ENCODE measurements around the gene PFAS.
"Not testable (repeated sequence)": the region's sequence is repeated elsewhere in the genome, so short reads cannot be mapped to it uniquely, and the experiment has no call there.

Gene PFAS

GRCh38 chr17:8248751-8249607 is at the start of gene PFAS:
PFAS (plus strand) TSS chr17:8249289; CDS start chr17:8253938, 4,649 bp downstream.
- DNase-seq: peak; percentile 89

DNA sequence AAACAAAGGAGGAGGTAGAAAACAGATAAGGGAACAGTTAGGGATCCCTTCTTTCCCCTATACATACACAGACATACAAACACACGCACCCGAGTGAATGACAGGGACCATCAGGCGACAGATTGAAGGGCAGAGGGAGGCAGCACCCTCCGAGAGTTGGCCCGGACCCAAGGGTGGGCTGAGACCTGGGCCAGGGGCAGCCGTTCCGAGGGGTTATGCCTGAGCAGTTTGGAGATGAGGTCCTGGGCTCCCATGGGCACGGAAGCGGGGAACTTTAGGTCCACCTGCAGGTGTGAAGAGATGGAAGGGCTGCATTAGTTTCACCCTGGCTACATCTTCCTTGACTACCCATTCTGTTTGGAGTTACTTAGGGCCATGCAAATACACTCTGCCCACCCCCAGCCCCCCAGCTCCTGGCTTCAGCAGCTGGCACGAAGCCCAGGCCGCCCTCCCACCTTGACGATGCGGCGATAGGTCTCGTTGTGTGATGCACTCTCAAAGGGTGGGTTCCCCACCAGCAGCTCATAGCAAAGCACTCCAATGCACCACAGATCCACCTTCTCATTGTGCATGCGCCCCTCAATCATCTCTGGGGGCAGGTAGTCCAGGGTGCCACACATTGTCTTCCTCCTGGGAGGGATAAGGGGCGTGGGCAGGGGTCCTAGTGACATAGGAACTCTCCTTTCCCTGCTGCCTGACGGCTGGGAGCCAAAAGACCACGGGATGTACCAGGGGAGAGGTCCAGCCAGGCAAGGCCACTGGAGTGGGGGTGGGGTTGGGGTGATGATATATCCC is 44.1 kb upstream of the PFAS start:
- no peak for DNase-seq

DNA sequence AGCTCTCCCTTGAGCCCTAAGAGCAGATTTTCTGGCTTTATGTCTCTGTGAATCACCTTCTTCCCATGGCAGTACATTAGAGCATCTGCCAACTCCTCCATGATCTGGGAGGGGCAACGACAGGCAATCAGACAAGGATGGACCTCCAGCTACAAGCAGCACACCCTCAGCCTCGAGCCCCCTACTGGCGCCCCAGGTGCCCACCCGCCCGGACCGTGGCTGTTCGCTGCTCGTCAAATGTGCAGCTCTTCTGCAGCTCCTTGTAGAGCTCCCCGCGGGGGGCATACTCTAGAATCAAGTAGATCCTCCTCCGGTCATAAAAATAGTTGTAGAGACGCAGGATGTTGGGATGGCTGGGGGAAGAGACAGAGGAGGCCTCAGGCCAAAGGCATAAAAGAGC is 42.6 kb upstream of the PFAS start:
- DNase-seq: no peak

DNA sequence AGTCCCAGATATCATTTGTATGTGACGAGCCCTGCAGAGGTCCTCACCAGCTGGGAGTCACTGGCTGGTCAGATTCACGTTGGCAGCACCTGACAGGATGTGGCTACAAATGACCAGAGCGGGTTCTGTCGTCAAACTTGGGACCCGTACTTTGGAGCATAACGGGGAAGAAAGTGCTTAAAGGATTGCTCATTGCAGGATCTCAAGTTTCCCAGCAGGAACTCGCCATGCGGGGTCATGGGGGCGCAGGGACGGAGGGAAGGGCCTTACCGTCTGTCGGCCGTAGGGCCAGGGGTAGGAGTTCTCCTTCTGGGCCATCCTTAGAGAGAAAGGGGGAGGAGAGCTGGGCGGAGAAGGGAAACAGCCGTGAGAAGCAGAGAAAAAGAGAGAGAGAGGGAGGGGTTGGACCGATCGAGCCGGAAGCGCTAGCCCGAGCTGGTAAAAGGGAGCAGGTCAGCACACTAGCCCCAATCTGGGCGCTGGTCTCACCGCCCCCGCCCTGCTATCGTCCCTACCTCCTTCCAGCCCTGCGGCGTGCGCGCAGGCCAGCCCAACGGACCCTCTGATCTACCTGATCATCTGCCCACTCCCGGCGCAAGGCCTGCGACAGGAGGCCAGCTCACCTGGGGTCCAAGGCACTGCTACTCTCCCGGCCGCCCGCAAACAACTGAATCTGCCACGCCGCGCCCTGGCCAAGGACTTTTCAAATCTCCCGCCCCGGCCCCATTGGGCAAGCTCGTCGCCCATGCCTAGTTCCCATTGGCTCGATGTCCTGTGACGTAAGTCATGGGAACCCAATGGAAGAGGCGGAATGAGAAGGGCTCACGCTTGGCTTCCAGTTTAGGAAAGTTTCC is 39.0 kb upstream of the PFAS start, which contains the start of gene AURKB:
Gene AURKB, minus strand, starts transcription at position 669 of the 854 bp plus-strand sequence. Its CDS starts 351 bp downstream, at position 318.
- DNase-seq: peak; percentile 94

GRCh38 chr17:8210761-8211458 is 38.2 kb upstream of the PFAS start:
- no peak for DNase-seq

DNA sequence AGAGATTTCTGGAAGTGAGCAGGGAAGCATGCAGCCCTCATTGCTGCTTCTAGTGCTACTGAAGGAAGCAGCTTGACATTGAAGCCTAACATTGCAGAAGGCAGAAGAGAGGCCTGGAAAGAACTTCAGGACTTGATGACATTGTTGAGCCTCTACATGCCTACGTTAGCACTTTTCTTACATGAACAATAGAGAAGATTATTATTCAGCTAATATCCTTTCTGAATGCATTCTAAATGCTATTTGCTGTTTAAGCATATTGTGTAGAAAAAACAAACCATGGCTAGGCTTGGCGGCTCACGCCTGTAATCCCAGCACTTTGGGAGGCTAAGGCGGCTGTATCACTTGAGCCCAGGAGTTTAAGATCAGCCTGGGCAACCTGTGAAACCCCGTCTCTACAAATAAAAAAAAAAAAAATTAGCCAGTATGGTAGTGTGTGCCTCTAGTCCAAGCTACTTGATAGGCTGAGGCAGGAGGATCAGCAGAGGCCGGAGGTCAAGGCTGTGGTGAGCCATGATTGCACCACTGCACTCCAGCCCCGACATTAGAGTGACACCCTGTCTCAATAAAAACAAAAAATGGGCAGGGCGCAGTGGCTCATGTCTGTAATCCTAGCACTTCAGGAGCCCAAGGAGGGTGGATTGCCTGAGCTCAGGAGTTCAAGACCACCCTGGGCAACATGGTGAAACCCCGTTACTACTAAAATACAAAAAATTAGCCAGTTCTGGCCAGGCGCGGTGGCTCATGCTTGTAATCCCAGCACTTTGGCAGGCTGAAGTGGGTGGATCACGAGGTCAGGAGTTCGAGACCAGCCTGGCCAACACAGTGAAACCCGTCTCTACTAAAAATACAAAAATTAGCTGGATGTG is 36.5 kb upstream of the PFAS start:
- DNase-seq: no peak

DNA sequence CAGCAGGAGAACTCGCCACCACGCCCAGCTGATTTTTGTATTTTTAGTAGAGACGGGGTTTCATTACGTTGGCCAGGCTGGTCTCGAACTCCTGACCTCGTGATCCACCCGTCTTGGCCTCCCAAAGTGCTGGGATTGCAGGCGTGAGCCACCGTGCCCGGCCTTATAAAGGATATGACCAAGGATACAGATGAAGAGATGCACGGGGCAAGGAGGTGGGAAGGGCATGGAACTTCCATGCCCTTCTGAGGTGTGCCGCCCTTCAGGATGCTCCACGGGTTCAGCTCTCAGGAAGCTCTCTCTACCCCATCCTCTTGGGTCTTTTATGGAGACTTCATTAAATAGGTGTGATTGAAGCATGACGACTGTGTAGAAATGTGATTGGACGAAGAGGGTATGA is 35.1 kb upstream of the PFAS start:
- DNase-seq: not testable (repeated sequence)

DNA sequence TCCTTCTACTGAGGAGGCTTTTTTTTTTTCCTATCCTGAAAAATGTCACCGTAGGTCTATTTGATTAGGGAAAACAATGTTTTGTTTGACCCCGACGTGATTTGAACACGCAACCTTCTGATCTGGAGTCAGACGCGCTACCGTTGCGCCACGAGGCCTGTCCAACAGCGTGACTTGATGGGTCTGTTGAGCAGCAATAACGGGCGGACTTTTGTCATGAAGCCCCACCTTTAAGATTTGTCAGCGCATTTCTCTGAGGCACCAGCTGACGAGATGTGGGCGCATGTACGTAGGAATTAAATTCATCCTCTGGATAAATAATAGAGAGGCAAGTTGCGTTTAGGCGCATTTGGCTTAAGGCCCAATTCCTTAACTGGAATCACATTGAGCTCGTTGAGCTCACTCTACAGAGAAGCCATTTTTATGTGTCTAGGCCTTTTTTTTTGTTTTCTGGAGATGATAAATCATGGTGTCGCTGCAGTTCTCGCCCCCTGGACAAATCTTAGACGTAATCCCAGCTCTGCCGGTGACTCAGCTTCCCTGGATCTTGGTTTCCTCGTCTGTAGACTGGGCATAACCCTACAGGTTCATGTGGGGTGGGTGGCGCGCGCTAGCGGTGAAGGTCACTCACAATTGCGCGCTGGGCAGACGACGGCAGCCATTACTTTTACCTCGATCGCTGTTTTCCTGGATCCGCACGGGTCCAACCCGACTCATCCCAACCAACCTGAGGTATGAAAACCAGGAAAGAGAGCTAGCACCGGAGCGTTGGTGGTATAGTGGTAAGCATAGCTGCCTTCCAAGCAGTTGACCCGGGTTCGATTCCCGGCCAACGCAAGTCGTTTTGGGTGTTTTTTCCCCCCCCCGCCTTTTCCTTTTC is 28.1 kb upstream of the PFAS start:
- peak; percentile 89 for DNase-seq

GRCh38 chr17:8221663-8222379 is 27.3 kb upstream of the PFAS start:
- peak; percentile 85 for DNase-seq

GRCh38 chr17:8222380-8222629 is 26.8 kb upstream of the PFAS start:
- no peak for DNase-seq

- DNase-seq: peak; percentile 81
Observed at GRCh38 chr17:8222630-8223355, 26.3 kb upstream of the PFAS start.

DNA sequence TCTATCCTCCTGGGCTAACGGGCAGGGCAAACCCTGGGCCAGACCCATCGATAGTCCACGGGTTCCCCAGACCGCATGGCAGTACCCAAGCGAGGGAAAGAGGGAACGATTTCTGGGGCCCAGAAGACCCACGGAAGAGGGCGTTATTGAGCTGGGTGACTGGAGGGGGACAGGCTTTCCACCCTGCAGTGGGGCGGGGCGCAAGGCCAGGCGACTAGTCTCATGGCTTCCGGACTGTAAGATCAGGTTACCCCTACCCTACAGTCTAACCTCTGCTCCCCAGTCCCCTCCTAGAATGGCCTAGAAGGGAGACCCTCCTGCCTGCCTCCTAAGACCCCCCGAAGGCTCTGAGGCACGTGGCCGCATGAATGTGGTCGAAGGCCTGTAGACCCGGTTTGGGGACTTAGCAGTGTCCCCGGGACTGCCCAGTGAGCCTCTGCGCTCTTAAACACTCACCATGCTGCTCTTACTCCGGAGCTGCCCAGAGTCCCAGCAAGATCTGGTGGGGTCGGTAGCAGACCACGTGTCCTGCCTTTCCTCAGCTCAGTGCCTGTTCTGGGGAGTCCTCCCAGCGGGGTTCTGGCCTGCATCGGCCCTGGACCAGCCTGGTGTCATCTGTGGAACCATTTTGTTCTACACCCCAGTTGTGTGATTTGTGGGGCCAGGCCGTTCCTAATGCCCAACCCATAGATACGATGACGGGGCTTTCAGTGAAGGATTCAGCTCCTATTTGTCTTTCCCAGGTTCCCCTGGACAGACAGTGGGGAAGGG is 25.5 kb upstream of the PFAS start:
- peak; percentile 37 for DNase-seq

DNA sequence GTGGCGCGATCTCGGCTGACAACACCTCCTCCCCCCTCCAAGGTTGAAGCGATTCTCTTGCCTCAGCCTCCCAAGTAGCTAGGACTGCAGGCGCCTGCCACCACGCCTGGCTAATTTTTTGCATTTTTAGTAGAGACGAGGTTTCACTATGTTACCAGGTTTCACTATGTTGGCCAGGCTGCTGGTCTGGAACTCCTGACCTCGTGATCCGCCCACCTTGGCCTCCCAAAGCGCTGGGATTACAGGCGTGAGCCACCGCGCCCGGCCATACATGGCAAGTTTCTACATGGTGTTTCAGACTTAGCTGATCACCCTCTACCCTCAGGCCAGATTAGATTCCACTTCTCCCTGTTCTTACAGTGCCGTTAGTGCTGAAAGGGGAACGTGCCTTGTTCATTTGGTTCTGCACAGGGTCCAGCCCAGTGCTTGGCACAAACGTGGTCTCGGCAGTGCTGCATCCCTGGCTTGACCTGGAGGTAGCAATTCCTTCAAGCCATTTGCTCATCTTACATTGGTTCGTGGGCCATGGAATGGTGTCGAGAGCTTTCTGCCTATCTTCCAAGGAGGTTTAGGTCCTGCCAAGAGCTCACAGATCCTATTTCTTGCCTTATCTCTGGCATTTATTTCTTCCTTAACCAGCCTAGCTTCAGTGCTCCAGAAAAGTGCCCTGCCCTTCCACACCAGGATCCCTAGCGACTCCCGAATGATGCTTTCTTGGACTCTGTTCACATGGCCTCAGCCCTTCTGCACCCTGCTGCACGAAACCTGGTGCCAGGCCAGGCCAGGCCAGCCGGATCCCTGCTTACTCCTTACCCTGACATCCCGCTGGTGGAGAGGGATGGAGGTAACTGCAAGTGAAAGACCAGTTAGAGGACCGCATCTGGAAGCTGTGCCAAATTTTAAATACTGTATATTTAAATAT is 23.9 kb upstream of the PFAS start:
- no peak for DNase-seq

DNA sequence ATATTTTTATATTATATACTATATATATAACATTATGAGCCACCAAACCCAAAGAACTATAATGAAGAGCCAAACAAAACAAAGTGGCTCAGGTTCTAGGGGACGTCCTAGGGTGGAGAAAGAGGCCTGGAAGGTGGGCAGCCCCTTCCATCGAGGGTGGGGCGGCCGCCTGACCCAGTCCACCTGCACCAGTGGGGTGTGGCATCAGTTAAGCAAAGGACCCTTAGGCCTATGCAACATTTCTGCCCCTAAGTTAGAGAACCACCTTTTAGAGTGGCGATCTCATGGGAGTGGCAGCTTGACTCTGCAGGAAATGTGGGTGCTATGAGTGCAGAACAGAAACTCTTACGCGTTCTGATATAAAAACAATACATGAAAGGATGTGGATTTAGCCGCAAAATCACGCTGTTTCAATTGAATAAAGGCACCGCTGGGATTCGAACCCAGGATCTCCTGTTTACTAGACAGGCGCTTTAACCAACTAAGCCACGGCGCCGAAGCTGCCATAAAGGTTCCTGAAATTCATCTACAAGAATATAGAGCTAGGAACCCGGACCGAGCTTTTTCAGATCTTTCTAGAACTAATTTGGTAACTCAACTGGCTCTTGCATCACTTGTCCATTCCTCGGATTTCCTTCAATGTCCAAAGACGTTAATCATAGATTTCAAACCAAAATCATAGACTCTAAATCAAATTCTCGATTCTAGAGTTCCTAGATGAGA is 23.1 kb upstream of the PFAS start:
- no peak for DNase-seq

DNA sequence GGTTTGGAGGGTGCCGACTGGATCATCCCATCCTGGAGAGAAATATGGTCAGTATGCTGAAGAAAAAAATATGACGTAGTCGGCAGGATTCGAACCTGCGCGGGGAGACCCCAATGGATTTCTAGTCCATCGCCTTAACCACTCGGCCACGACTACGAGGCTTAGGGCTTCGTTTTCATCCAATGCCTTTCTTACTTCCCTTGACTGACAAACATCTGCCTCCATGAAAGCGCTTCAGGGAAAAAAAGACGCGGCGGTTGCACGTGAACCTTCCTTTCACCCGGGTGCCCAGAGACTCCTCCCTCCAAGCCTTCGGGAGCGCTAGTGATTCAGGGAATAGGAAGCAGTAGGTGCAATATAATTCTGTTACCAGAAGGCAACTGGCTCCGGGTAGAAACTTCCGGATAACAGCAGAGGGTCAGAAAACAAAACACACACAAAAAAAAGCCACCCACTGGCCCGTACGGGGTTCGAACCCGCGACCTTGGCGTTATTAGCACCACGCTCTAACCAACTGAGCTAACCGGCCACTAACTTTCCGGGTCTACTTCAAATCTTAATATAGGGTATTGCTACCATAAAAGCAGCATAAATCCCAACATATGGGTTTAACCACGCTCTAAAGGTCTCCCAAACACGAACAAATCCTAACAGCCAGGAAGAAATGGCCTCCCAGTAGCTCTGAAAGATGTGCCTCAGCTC is 22.4 kb upstream of the PFAS start:
- DNase-seq: no peak

- DNase-seq: no peak
Observed at GRCh38 chr17:8227238-8227581, 21.9 kb upstream of the PFAS start.

Data from NCI-H1436 (cell line).